ENCODE measurements around the gene HDGFL3. TPM values are rescaled to one million over a fixed set of nuclear protein-coding genes. Genes with fewer than 3 reads are reported as not detected.
"Not testable (repeated sequence)": the region's sequence is repeated elsewhere in the genome, so short reads cannot be mapped to it uniquely, and the experiment has no call there.

The HDGFL3 gene
- total RNA-seq, 1 donor from 2014 or later, result 26.4 TPM

- DNase-seq (ENCODE audit: low read depth in 2 of 2), result no peak
These were observed 103.5 kb downstream of the HDGFL3 start for GRCh38 chr15:83104141-83104540.

- DNase-seq (ENCODE audit: low read depth in 2 of 2), result no peak
These were observed 105.3 kb downstream of the HDGFL3 start for GRCh38 chr15:83102346-83102745.

GRCh38 chr15:83100097-83100646, 107.5 kb downstream of the HDGFL3 start:
- no peak for DNase-seq (ENCODE audit: low read depth in 2 of 2)

- no peak for DNase-seq (ENCODE audit: low read depth in 2 of 2)
These were observed 108.3 kb downstream of the HDGFL3 start for GRCh38 chr15:83099290-83099689.

- no peak for DNase-seq (ENCODE audit: low read depth in 2 of 2)
These were observed 109.5 kb downstream of the HDGFL3 start for GRCh38 chr15:83098079-83098478.

- no peak for DNase-seq (ENCODE audit: low read depth in 2 of 2)
These were observed 113.0 kb downstream of the HDGFL3 start for GRCh38 chr15:83094583-83094982.

- DNase-seq (ENCODE audit: low read depth in 2 of 2), result peak; percentile 90 to 97
These were observed 115.2 kb downstream of the HDGFL3 start for GRCh38 chr15:83092309-83092976.

GRCh38 chr15:83091965-83092308, 115.7 kb downstream of the HDGFL3 start:
- not testable (repeated sequence) for DNase-seq (ENCODE audit: low read depth in 2 of 2)

- DNase-seq (ENCODE audit: low read depth in 2 of 2), result no peak
These were observed 117.2 kb downstream of the HDGFL3 start for GRCh38 chr15:83090465-83090864.

GRCh38 chr15:83088876-83089275, 118.7 kb downstream of the HDGFL3 start:
- no peak for DNase-seq (ENCODE audit: low read depth in 2 of 2)

- DNase-seq (ENCODE audit: low read depth in 2 of 2), result no peak
These were observed 120.0 kb downstream of the HDGFL3 start for GRCh38 chr15:83087576-83087975.

GRCh38 chr15:83085864-83086552, 121.6 kb downstream of the HDGFL3 start:
- not testable (repeated sequence) for DNase-seq (ENCODE audit: low read depth in 2 of 2)

GRCh38 chr15:83085461-83085860, 122.2 kb downstream of the HDGFL3 start:
- not testable (repeated sequence) for DNase-seq (ENCODE audit: low read depth in 2 of 2)

- DNase-seq (ENCODE audit: low read depth in 2 of 2), result no peak
These were observed 124.8 kb downstream of the HDGFL3 start for GRCh38 chr15:83082730-83083386.

GRCh38 chr15:83081256-83082014, 126.2 kb downstream of the HDGFL3 start:
- no peak for DNase-seq (ENCODE audit: low read depth in 2 of 2)

- DNase-seq (ENCODE audit: low read depth in 2 of 2), result no peak
These were observed 128.9 kb downstream of the HDGFL3 start for GRCh38 chr15:83078712-83079111.

Other genes with a start within 250 kb of the HDGFL3 start
- gene RAMAC, start 221.6 kb downstream of the HDGFL3 start, total RNA-seq, result 22.6 and 24.1 TPM in 2 replicates
- 10.1 and 12.6 TPM in 2 replicates for gene C15orf40, start 196.2 kb downstream of the HDGFL3 start, total RNA-seq
- 94.2 and 100 TPM in 2 replicates for gene BTBD1, start 140.6 kb downstream of the HDGFL3 start, total RNA-seq
- 25.3 and 34.4 TPM in 2 replicates for gene TM6SF1, start 100.2 kb downstream of the HDGFL3 start, total RNA-seq
- 1.0 and 1.6 TPM in 2 replicates for gene BNC1, start 76.8 kb upstream of the HDGFL3 start, total RNA-seq
- gene SH3GL3, start 239.5 kb upstream of the HDGFL3 start, total RNA-seq, result under 0.01 TPM in 1 of 2 replicates, not detected in the other